ENCODE results near the gene PPM1A. TPM values are rescaled to one million over a fixed set of nuclear protein-coding genes. Genes with fewer than 3 reads are reported as not detected.

Gene PPM1A
- total and polyA plus RNA-seq, 2 experiments from 2014 or later: 29.8 to 34.1 TPM

GRCh38 chr14:60303745-60304144 lies 54.7 kb downstream of the PPM1A start:
- H3K27ac Mint-ChIP-seq: no peak overlapping the region
- H3K27ac ChIP-seq (ENCODE audit: low read depth): no peak overlapping the region
- no peaks in the 10 kb centered on the region for H3K36me3 ChIP-seq (ENCODE audit: insufficient read depth)
- H3K4me3 Mint-ChIP-seq: no peak overlapping the region
- H3K4me3 ChIP-seq: no peak overlapping the region
- H4K20me1 ChIP-seq (replicated peaks; ENCODE audit: insufficient read depth): no peaks in the 10 kb centered on the region
- H2AFZ ChIP-seq: no peak overlapping the region
- no peaks in the 10 kb centered on the region for H3K79me2 ChIP-seq (replicated peaks; ENCODE audit: insufficient read depth)
- TF ChIP-seq POLR2AphosphoS5 (IDR thresholded peaks at IDR 0.05; ENCODE audit: low read depth) (no peak), NANOG (IDR thresholded peaks at IDR 0.05; ENCODE audit: borderline replicate concordance) (no peak), CTCF (conservative IDR thresholded peaks at IDR 0.05; ENCODE audit: low read depth in 2 of 2) (no peak), EZH2phosphoT487 (IDR thresholded peaks at IDR 0.05; ENCODE audit: unreplicated experiment) (no peak), ZNF462 (CRISPR knock-in tag; IDR thresholded peaks at IDR 0.05) (no peak), EZH2 (IDR thresholded peaks at IDR 0.05; ENCODE audit: low read depth, unreplicated experiment) (no peak), ZNF331 (CRISPR knock-in tag; IDR thresholded peaks at IDR 0.05; ENCODE audit: low read depth) (no peak), ETS1 (IDR thresholded peaks at IDR 0.05) (no peak; the same call in 1 of the 2 replicates)
- no peaks in the 10 kb centered on the region for H3K27me3 ChIP-seq (ENCODE audit: insufficient read depth)
- peaks cover 7% of the 10 kb centered on the region; the same call in 2 of the 3 replicates for H3K36me3 Mint-ChIP-seq (ENCODE audit: low read depth)
- H3K9me3 Mint-ChIP-seq: no peaks in the 10 kb centered on the region
- H3K4me1 Mint-ChIP-seq: peaks cover 45% of the 10 kb centered on the region
- ATAC-seq (no peak), DNase-seq (ENCODE audit: low spot score) (no peak)
- H3K4me2 ChIP-seq: peak overlapping the region; percentile 46
- H3K9me2 ChIP-seq (ENCODE audit: insufficient read depth): no peaks in the 10 kb centered on the region
- H3K4me1 ChIP-seq (ENCODE audit: insufficient read depth): peaks cover 43% of the 10 kb centered on the region
- no peaks in the 10 kb centered on the region for H3F3A ChIP-seq (replicated peaks; ENCODE audit: low read depth)
- H3K27me3 Mint-ChIP-seq (ENCODE audit: insufficient read depth, low read depth, poor library complexity): no peaks in the 10 kb centered on the region

Measured in GM23338 (cell line).